ENCODE results near the gene SMARCAD1. TPM values are rescaled to one million over a fixed set of nuclear protein-coding genes. Genes with fewer than 3 reads are reported as not detected.
A peak's percentile ranks its signal among the peaks of the same experiment; 100 is the strongest.

The SMARCAD1 gene, protein sequence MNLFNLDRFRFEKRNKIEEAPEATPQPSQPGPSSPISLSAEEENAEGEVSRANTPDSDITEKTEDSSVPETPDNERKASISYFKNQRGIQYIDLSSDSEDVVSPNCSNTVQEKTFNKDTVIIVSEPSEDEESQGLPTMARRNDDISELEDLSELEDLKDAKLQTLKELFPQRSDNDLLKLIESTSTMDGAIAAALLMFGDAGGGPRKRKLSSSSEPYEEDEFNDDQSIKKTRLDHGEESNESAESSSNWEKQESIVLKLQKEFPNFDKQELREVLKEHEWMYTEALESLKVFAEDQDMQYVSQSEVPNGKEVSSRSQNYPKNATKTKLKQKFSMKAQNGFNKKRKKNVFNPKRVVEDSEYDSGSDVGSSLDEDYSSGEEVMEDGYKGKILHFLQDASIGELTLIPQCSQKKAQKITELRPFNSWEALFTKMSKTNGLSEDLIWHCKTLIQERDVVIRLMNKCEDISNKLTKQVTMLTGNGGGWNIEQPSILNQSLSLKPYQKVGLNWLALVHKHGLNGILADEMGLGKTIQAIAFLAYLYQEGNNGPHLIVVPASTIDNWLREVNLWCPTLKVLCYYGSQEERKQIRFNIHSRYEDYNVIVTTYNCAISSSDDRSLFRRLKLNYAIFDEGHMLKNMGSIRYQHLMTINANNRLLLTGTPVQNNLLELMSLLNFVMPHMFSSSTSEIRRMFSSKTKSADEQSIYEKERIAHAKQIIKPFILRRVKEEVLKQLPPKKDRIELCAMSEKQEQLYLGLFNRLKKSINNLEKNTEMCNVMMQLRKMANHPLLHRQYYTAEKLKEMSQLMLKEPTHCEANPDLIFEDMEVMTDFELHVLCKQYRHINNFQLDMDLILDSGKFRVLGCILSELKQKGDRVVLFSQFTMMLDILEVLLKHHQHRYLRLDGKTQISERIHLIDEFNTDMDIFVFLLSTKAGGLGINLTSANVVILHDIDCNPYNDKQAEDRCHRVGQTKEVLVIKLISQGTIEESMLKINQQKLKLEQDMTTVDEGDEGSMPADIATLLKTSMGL
- total RNA-seq, result 10 to 100 TPM in 1 of 2 donors, 1 to 10 TPM in 1; 8.2 to 10.8 TPM

GRCh38 chr4:94207469-94208224, at the start of gene SMARCAD1:
Gene SMARCAD1, plus strand, starts transcription at chr4:94207865. Its CDS starts 530 bp downstream, at chr4:94208395.
- Histone ChIP-seq H3K9me3 (peaks cover 0 to 4% of the 10 kb centered on the region in 2 donors), H3K4me1 (peaks cover 0 to 24% of the 10 kb centered on the region in 2 donors), H3K27ac (peak within 1 kb of the TSS; percentile 85 to 92), H3K4me3 (peak within 1 kb of the TSS; percentile 63 to 74), H3K36me3 (peaks cover 8% of the 10 kb centered on the region), H3K27me3 (no peaks in the 10 kb centered on the region)
- DNase-seq (ENCODE audit: low spot score), result peak; percentile 94
- peak in 1 of 2 donors; percentile 21 for TF ChIP-seq CTCF (IDR thresholded peaks at IDR 0.05)

DNA sequence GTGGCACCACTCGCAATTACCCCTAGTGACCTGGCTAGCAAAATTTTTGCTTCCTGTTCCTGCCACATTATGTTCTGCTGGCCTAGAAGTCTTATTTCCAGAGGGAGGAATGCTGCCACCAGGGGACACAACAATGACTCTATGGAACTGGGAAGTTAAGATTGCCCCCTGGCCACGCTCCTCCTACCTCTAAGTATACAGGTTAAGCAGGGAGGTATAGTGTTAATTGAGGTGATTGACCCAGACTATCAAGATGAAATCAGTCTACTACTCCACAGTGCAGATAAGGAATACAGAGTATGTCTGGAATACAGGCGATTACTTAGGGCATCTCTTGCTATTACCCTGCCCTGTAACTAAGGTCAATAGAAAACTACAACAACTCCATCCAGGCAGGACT, 48.8 kb upstream of the SMARCAD1 start:
- no peaks in the 10 kb centered on the region for H3K27me3 ChIP-seq
- no peak for TF ChIP-seq CTCF (IDR thresholded peaks at IDR 0.05)
- H3K36me3 ChIP-seq, result no peaks in the 10 kb centered on the region
- no peak overlapping the region for H3K27ac ChIP-seq
- H3K4me3 ChIP-seq, result no peak overlapping the region
- DNase-seq (ENCODE audit: low spot score), result no peak
- no peaks in the 10 kb centered on the region for H3K9me3 ChIP-seq
- H3K4me1 ChIP-seq, result no peaks in the 10 kb centered on the region

- Histone ChIP-seq H3K36me3 (no peaks in the 10 kb centered on the region), H3K27ac (no peak overlapping the region), H3K9me3 (no peaks in the 10 kb centered on the region), H3K4me3 (no peak overlapping the region), H3K4me1 (no peaks in the 10 kb centered on the region), H3K27me3 (no peaks in the 10 kb centered on the region)
- TF ChIP-seq CTCF (IDR thresholded peaks at IDR 0.05), result no peak
- no peak for DNase-seq (ENCODE audit: low spot score)
These were observed 47.9 kb upstream of the SMARCAD1 start for GRCh38 chr4:94159790-94160189.

GRCh38 chr4:94160774-94161173, 46.9 kb upstream of the SMARCAD1 start:
- H3K4me1 ChIP-seq, result no peaks in the 10 kb centered on the region
- H3K36me3 ChIP-seq, result no peaks in the 10 kb centered on the region
- H3K27ac ChIP-seq, result no peak overlapping the region
- H3K9me3 ChIP-seq, result no peaks in the 10 kb centered on the region
- no peaks in the 10 kb centered on the region for H3K27me3 ChIP-seq
- DNase-seq (ENCODE audit: low spot score), result no peak
- H3K4me3 ChIP-seq, result no peak overlapping the region
- TF ChIP-seq CTCF (IDR thresholded peaks at IDR 0.05), result no peak

- H3K36me3 ChIP-seq, result no peaks in the 10 kb centered on the region
- H3K4me1 ChIP-seq, result no peaks in the 10 kb centered on the region
- H3K9me3 ChIP-seq, result no peaks in the 10 kb centered on the region
- H3K4me3 ChIP-seq, result no peak overlapping the region
- H3K27me3 ChIP-seq, result no peaks in the 10 kb centered on the region
- TF ChIP-seq CTCF (IDR thresholded peaks at IDR 0.05), result no peak
- no peak overlapping the region for H3K27ac ChIP-seq
- no peak for DNase-seq (ENCODE audit: low spot score)
These were observed 42.4 kb upstream of the SMARCAD1 start for GRCh38 chr4:94165256-94165655.

Data from right atrium auricular region (tissue), 2 donors.